ENCODE measurements around the gene DRC7.
"Not testable (repeated sequence)": the region's sequence is repeated elsewhere in the genome, so short reads cannot be mapped to it uniquely, and the experiment has no call there.

Gene DRC7

GRCh38 chr16:57660715-57661463 lies 33.7 kb upstream of the DRC7 start:
- no peak for DNase-seq

- DNase-seq, result no peak
Measured at GRCh38 chr16:57661510-57661909, 33.1 kb upstream of the DRC7 start.

GRCh38 chr16:57661936-57662906 lies 32.4 kb upstream of the DRC7 start:
- no peak for DNase-seq

GRCh38 chr16:57663436-57663835 lies 31.2 kb upstream of the DRC7 start:
- no peak for DNase-seq

GRCh38 chr16:57663917-57664661 lies 30.5 kb upstream of the DRC7 start:
- no peak for DNase-seq

GRCh38 chr16:57664662-57665025 lies 30.0 kb upstream of the DRC7 start:
- DNase-seq, result no peak

GRCh38 chr16:57665541-57665940 lies 29.1 kb upstream of the DRC7 start:
- no peak for DNase-seq

GRCh38 chr16:57666353-57667047 lies 28.1 kb upstream of the DRC7 start:
- DNase-seq, result no peak

- DNase-seq, result no peak
Measured at GRCh38 chr16:57667048-57667525, 27.5 kb upstream of the DRC7 start.

GRCh38 chr16:57667526-57668262 lies 26.9 kb upstream of the DRC7 start:
- no peak for DNase-seq

GRCh38 chr16:57668263-57668571 lies 26.4 kb upstream of the DRC7 start, which contains the start of gene ADGRG3:
Gene ADGRG3 (plus strand): TSS chr16:57668306. CDS start chr16:57668348, 42 bp downstream.
- no peak for DNase-seq

- DNase-seq, result no peak
Measured at GRCh38 chr16:57668630-57669475, 25.8 kb upstream of the DRC7 start.

- DNase-seq, result no peak
Measured at GRCh38 chr16:57669476-57670162, 25.0 kb upstream of the DRC7 start.

- DNase-seq, result no peak
Measured at GRCh38 chr16:57670196-57670595, 24.4 kb upstream of the DRC7 start.

GRCh38 chr16:57671451-57671850 lies 23.2 kb upstream of the DRC7 start:
- DNase-seq, result not testable (repeated sequence)

- no peak for DNase-seq
Measured at GRCh38 chr16:57672416-57672815, 22.2 kb upstream of the DRC7 start.

GRCh38 chr16:57672824-57673223 lies 21.8 kb upstream of the DRC7 start:
- DNase-seq, result no peak

- no peak for DNase-seq
Measured at GRCh38 chr16:57675741-57676551, 18.7 kb upstream of the DRC7 start.

- no peak for DNase-seq
Measured at GRCh38 chr16:57676553-57677085, 18.0 kb upstream of the DRC7 start.
